ENCODE measurements around the gene RPS28. TPM values are rescaled to one million over a fixed set of nuclear protein-coding genes. Genes with fewer than 3 reads are reported as not detected.

The RPS28 gene
- total RNA-seq, 1 donor from 2014 or later: 293 TPM

- no peak for DNase-seq (ENCODE audit: low read depth in 2 of 2)
Observed at GRCh38 chr19:8370176-8371010, 49.1 kb downstream of the RPS28 start.

- DNase-seq (ENCODE audit: low read depth in 2 of 2): no peak
Observed at GRCh38 chr19:8371011-8371804, 49.9 kb downstream of the RPS28 start.

Other genes with a start within 250 kb of the RPS28 start
- not detected in 2 replicates for gene FBN3, start 171.9 kb upstream of the RPS28 start, total RNA-seq
- 6.5 and 26.4 TPM in 2 replicates for gene CERS4, start 112.1 kb upstream of the RPS28 start, total RNA-seq
- gene CD320, start 13.1 kb upstream of the RPS28 start, total RNA-seq: 22.9 and 24.4 TPM in 2 replicates
- 28.4 and 30.9 TPM in 2 replicates for gene NDUFA7, start 121 bp upstream of the RPS28 start, total RNA-seq
- gene KANK3, start 21.8 kb downstream of the RPS28 start, total RNA-seq: 55.8 and 148 TPM in 2 replicates
- gene ANGPTL4, start 42.7 kb downstream of the RPS28 start, total RNA-seq: 1.5 and 7.1 TPM in 2 replicates
- gene RAB11B, start 68.9 kb downstream of the RPS28 start, total RNA-seq: 53.8 and 84.1 TPM in 2 replicates
- 112 and 164 TPM in 2 replicates for gene MARCHF2, start 91.8 kb downstream of the RPS28 start, total RNA-seq
- 45.8 and 55.6 TPM in 2 replicates for gene HNRNPM, start 123.5 kb downstream of the RPS28 start, total RNA-seq
- gene PRAM1, start 181.1 kb downstream of the RPS28 start, total RNA-seq: not detected in 2 replicates
- 2.2 and 2.4 TPM in 2 replicates for gene ZNF414, start 192.7 kb downstream of the RPS28 start, total RNA-seq

Data from lung microvascular endothelial cell (primary cell).